Panc1 (cell line): Measurements from ENCODE around the gene PIGR.

Source experiments
- CTCF ChIP-seq: fragments of 450-650 bp; IDR thresholded peaks from 2 replicates; pipeline ENCODE4 v1.5.1; 2017; ENCODE audit warnings: mild to moderate bottlenecking
- POLR2AphosphoS5 ChIP-seq: IDR thresholded peaks from 2 replicates; pipeline ENCODE4 v1.6.1; 2012; ENCODE audit warnings: mild to moderate bottlenecking, low read depth, low read length, moderate library complexity
- REST ChIP-seq, 2 experiments: IDR thresholded peaks; 2 replicates each; pipeline ENCODE4 v1.6.1; 2011 to 2012; ENCODE audit warnings: low read depth in 2 of 2, control low read depth in 1 of 2, low read length in 1 of 2, mild to moderate bottlenecking in 1 of 2, moderate library complexity in 1 of 2; ENCODE audit not compliant: insufficient read depth in 1 of 2
- SIN3A ChIP-seq: IDR thresholded peaks from 2 replicates; pipeline ENCODE4 v1.6.1; 2012; ENCODE audit warnings: low read depth, mild to moderate bottlenecking, low read length, moderate library complexity, borderline replicate concordance; ENCODE audit not compliant: insufficient read depth
- TCF7L2 ChIP-seq: IDR thresholded peaks from 2 replicates; pipeline ENCODE4 v1.6.1; 2011; ENCODE audit warnings: mild to moderate bottlenecking, low read depth, low read length, inconsistent platforms

DNA sequence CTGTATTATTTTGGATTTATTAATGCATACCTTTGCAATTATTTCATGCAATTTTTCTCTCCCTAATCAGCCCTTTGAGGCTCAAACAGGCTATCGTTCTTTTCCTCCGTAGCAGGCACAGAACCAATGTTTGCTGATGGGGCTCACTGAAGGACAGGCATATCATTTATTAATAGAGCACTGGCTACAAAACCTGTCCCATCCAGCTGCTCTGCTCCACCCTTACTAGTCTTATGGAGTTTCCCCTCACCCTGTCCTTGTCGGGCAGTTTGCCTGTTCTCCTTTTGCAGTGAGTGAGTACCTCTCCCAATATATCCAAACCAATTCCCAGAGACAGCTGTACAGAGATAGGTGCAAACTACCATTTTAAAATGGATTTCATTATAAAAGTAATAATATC, 40.6 kb upstream of the PIGR start:
- TF ChIP-seq CTCF (no peak), POLR2AphosphoS5 (no peak), SIN3A (no peak), REST (IDR thresholded peaks at IDR 0.05; ENCODE audit: insufficient read depth in 1 of 2, low read depth in 2 of 2, low read length in 1 of 2) (no peak), TCF7L2 (no peak)
